ENCODE results near the gene E2F8.

Gene E2F8

GRCh38 chr11:19199048-19199447, 41.7 kb downstream of the E2F8 start:
- Histone ChIP-seq H3K4me3 (ENCODE audit: low read depth, low read length) (no peak overlapping the region), H3K36me3 (ENCODE audit: control insufficient read depth in 1 of 2, insufficient read depth in 2 of 2, low read length in 2 of 2) (no peaks in the 10 kb centered on the region), H3K27me3 (ENCODE audit: insufficient read depth, low read length) (no peaks in the 10 kb centered on the region), H3K4ac (ENCODE audit: low read depth, low read length) (no peak overlapping the region), H2BK12ac (ENCODE audit: low read length) (no peak overlapping the region), H3K9me3 (ENCODE audit: insufficient read depth, low read depth, low read length) (peaks cover 2% of the 10 kb centered on the region), H3K23ac (ENCODE audit: low read length) (no peak overlapping the region), H3K79me1 (ENCODE audit: low read length) (no peaks in the 10 kb centered on the region), H3K14ac (ENCODE audit: low read length) (no peak overlapping the region), H2BK120ac (ENCODE audit: insufficient read depth, low read length, poor library complexity) (no peak overlapping the region), H4K12ac (ENCODE audit: low read depth, low read length) (no peak overlapping the region), H3K9ac (ENCODE audit: low read length) (no peak overlapping the region), H3K79me2 (ENCODE audit: control insufficient read depth, insufficient read depth, low read length, poor library complexity) (no peaks in the 10 kb centered on the region), H2AFZ (ENCODE audit: insufficient read depth, low read length, poor library complexity) (no peak overlapping the region), H4K91ac (ENCODE audit: low read depth, low read length) (no peak overlapping the region), H3K4me2 (ENCODE audit: low read length) (no peak overlapping the region), H3K18ac (ENCODE audit: low read length) (no peak overlapping the region), H4K8ac (ENCODE audit: low read depth, low read length) (no peak overlapping the region), H3K27ac (ENCODE audit: low read depth, low read length) (no peak overlapping the region), H3K4me1 (ENCODE audit: control insufficient read depth in 1 of 2, insufficient read depth in 2 of 2, low read length in 2 of 2) (no peaks in the 10 kb centered on the region), H2BK5ac (ENCODE audit: low read depth, low read length, poor library complexity) (no peak overlapping the region), H2AK5ac (ENCODE audit: low read length) (no peak overlapping the region)
- no peak for DNase-seq
- no CpG with 5 or more reads among the region's 7 CpGs for WGBS (ENCODE audit: extremely low coverage, insufficient coverage, insufficient read length)

- no peak overlapping the region for H3K4ac ChIP-seq (ENCODE audit: low read depth, low read length)
- H3K36me3 ChIP-seq (ENCODE audit: control insufficient read depth in 1 of 2, insufficient read depth in 2 of 2, low read length in 2 of 2): no peaks in the 10 kb centered on the region
- no peak overlapping the region for H4K12ac ChIP-seq (ENCODE audit: low read depth, low read length)
- no CpG with 5 or more reads among the region's 6 CpGs for WGBS (ENCODE audit: extremely low coverage, insufficient coverage, insufficient read length)
- H3K9ac ChIP-seq (ENCODE audit: low read length): no peak overlapping the region
- no peaks in the 10 kb centered on the region for H3K79me1 ChIP-seq (ENCODE audit: low read length)
- H3K27me3 ChIP-seq (ENCODE audit: insufficient read depth, low read length): no peaks in the 10 kb centered on the region
- no peak overlapping the region for H2BK5ac ChIP-seq (ENCODE audit: low read depth, low read length, poor library complexity)
- no peak overlapping the region for H3K14ac ChIP-seq (ENCODE audit: low read length)
- peak in 1 of 2 donors; percentile 6 for DNase-seq
- H4K8ac ChIP-seq (ENCODE audit: low read depth, low read length): no peak overlapping the region
- H3K4me1 ChIP-seq (ENCODE audit: control insufficient read depth in 1 of 2, insufficient read depth in 2 of 2, low read length in 2 of 2): no peaks in the 10 kb centered on the region
- H3K79me2 ChIP-seq (ENCODE audit: control insufficient read depth, insufficient read depth, low read length, poor library complexity): no peaks in the 10 kb centered on the region
- no peak overlapping the region for H3K23ac ChIP-seq (ENCODE audit: low read length)
- H2BK12ac ChIP-seq (ENCODE audit: low read length): no peak overlapping the region
- no peaks in the 10 kb centered on the region for H3K9me3 ChIP-seq (ENCODE audit: insufficient read depth, low read depth, low read length)
- H2AK5ac ChIP-seq (ENCODE audit: low read length): no peak overlapping the region
- H4K91ac ChIP-seq (ENCODE audit: low read depth, low read length): no peak overlapping the region
- no peak overlapping the region for H3K18ac ChIP-seq (ENCODE audit: low read length)
- no peak overlapping the region for H2AFZ ChIP-seq (ENCODE audit: insufficient read depth, low read length, poor library complexity)
- H3K4me2 ChIP-seq (ENCODE audit: low read length): no peak overlapping the region
- no peak overlapping the region for H3K4me3 ChIP-seq (ENCODE audit: low read depth, low read length)
- no peak overlapping the region for H2BK120ac ChIP-seq (ENCODE audit: insufficient read depth, low read length, poor library complexity)
- H3K27ac ChIP-seq (ENCODE audit: low read depth, low read length): no peak overlapping the region
These were observed 44.3 kb downstream of the E2F8 start for GRCh38 chr11:19196432-19196831.

DNA sequence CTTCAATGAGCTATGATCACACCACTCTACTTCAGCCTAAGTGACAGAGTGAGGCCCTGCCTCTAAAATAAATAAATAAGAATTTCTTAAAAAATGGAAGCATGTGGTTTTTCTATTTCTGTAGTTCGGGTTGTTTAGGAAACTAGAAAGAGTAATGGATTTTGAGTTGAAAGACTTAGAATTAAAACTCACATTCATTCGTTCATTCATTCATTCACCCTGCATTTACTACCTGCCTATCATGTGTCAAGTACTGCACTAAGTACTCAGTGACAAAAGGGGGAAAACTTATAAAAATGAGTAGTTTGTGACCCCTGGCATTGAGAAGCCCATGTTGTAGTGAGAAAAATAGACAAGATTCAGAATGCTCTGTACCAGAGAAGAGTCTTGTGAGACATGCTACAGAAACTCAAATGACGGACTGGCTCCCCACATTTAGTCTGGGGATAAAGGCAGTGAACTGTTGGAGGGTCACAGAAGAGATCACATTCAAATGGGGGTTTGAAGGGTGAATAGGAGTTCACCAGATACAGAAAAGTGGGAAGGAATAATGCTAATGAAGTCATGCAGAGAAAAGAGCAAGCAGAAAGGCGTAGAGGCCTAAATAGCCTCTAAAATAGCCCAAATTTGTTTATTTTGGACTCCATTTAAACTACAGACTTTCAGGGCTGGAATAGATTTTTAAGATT, 46.0 kb downstream of the E2F8 start:
- Histone ChIP-seq H3K79me2 (ENCODE audit: control insufficient read depth, insufficient read depth, low read length, poor library complexity) (no peaks in the 10 kb centered on the region), H3K36me3 (ENCODE audit: control insufficient read depth in 1 of 2, insufficient read depth in 2 of 2, low read length in 2 of 2) (no peaks in the 10 kb centered on the region), H2BK120ac (ENCODE audit: insufficient read depth, low read length, poor library complexity) (no peak overlapping the region), H3K4ac (ENCODE audit: low read depth, low read length) (no peak overlapping the region), H3K27me3 (ENCODE audit: insufficient read depth, low read length) (no peaks in the 10 kb centered on the region), H3K4me1 (ENCODE audit: control insufficient read depth in 1 of 2, insufficient read depth in 2 of 2, low read length in 2 of 2) (no peaks in the 10 kb centered on the region), H2AK5ac (ENCODE audit: low read length) (no peak overlapping the region), H2BK12ac (ENCODE audit: low read length) (no peak overlapping the region), H3K27ac (ENCODE audit: low read depth, low read length) (no peak overlapping the region), H3K9me3 (ENCODE audit: insufficient read depth, low read depth, low read length) (no peaks in the 10 kb centered on the region), H3K79me1 (ENCODE audit: low read length) (no peaks in the 10 kb centered on the region), H4K8ac (ENCODE audit: low read depth, low read length) (no peak overlapping the region), H2AFZ (ENCODE audit: insufficient read depth, low read length, poor library complexity) (no peak overlapping the region), H3K9ac (ENCODE audit: low read length) (no peak overlapping the region), H2BK5ac (ENCODE audit: low read depth, low read length, poor library complexity) (no peak overlapping the region), H3K14ac (ENCODE audit: low read length) (no peak overlapping the region), H4K91ac (ENCODE audit: low read depth, low read length) (no peak overlapping the region), H3K18ac (ENCODE audit: low read length) (no peak overlapping the region), H3K4me3 (ENCODE audit: low read depth, low read length) (no peak overlapping the region), H4K12ac (ENCODE audit: low read depth, low read length) (no peak overlapping the region), H3K4me2 (ENCODE audit: low read length) (no peak overlapping the region), H3K23ac (ENCODE audit: low read length) (no peak overlapping the region)
- no CpG with 5 or more reads among the region's 4 CpGs for whole genome bisulfite sequencing (ENCODE audit: extremely low coverage, insufficient coverage, insufficient read length)
- DNase-seq: no peak

DNA sequence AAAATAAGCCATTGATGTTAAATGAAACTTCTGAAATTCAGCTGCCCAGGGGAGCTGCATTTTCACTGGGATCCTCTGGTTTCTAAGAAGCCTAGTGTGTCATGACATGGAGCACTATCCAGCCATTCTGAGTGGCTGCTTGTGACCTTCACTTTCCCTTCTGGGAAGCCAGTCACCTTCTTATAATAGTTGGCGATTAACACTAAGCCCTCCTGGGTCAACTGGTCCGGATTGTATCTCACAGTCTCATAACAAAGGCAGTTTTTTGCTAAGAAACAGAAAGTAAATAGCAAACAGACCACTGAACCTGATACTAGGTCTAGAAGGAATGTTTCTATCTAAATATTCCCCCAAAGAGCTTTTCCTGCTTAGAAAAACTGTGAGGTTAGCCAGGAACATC, 46.8 kb downstream of the E2F8 start:
- Histone ChIP-seq H2AK5ac (ENCODE audit: low read length) (no peak overlapping the region), H3K36me3 (ENCODE audit: control insufficient read depth in 1 of 2, insufficient read depth in 2 of 2, low read length in 2 of 2) (no peaks in the 10 kb centered on the region), H4K8ac (ENCODE audit: low read depth, low read length) (no peak overlapping the region), H3K18ac (ENCODE audit: low read length) (no peak overlapping the region), H3K27ac (ENCODE audit: low read depth, low read length) (no peak overlapping the region), H3K9ac (ENCODE audit: low read length) (no peak overlapping the region), H3K4ac (ENCODE audit: low read depth, low read length) (no peak overlapping the region), H3K79me2 (ENCODE audit: control insufficient read depth, insufficient read depth, low read length, poor library complexity) (no peaks in the 10 kb centered on the region), H3K4me1 (ENCODE audit: control insufficient read depth in 1 of 2, insufficient read depth in 2 of 2, low read length in 2 of 2) (no peaks in the 10 kb centered on the region), H3K4me2 (ENCODE audit: low read length) (no peak overlapping the region), H3K27me3 (ENCODE audit: insufficient read depth, low read length) (no peaks in the 10 kb centered on the region), H3K23ac (ENCODE audit: low read length) (no peak overlapping the region), H2BK5ac (ENCODE audit: low read depth, low read length, poor library complexity) (no peak overlapping the region), H3K79me1 (ENCODE audit: low read length) (no peaks in the 10 kb centered on the region), H2AFZ (ENCODE audit: insufficient read depth, low read length, poor library complexity) (no peak overlapping the region), H2BK12ac (ENCODE audit: low read length) (no peak overlapping the region), H2BK120ac (ENCODE audit: insufficient read depth, low read length, poor library complexity) (no peak overlapping the region), H4K91ac (ENCODE audit: low read depth, low read length) (no peak overlapping the region), H3K4me3 (ENCODE audit: low read depth, low read length) (no peak overlapping the region), H4K12ac (ENCODE audit: low read depth, low read length) (no peak overlapping the region), H3K9me3 (ENCODE audit: insufficient read depth, low read depth, low read length) (no peaks in the 10 kb centered on the region), H3K14ac (ENCODE audit: low read length) (no peak overlapping the region)
- WGBS (ENCODE audit: extremely low coverage, insufficient coverage, insufficient read length): no CpG with 5 or more reads among the region's 2 CpGs
- DNase-seq: no peak
